SK-N-SH (cell line): Measurements from ENCODE around the gene RYR3. TPM values are rescaled to one million over a fixed set of nuclear protein-coding genes. Genes with fewer than 3 reads are reported as not detected.

Source experiments
- CTCF ChIA-PET: fragments of 300-600, 350-600 bp; formaldehyde crosslinking; extraction: SDS; loops from one replicate; lab custom pipeline; 2021; lab: Yijun Ruan, JAX
- POLR2A ChIA-PET: fragments of 350-600 bp; sonication (Branson Sonifier 250); formaldehyde crosslinking; extraction: SDS; loops from one replicate; lab custom pipeline; 2020; ENCODE audit warnings: antibody characterized with exemption, inconsistent platforms; lab: Yijun Ruan, JAX
- DNase-seq: peaks from one replicate; pipeline ENCODE4 v3.0.0; 2012
- H2AFZ ChIP-seq: fragments of 200-600 bp; sonication (generic); 2 replicates; pipeline ENCODE4 v1.8.1; 2016; ENCODE audit warnings: antibody characterized with exemption, mild to moderate bottlenecking, low read depth
- H3F3A ChIP-seq: fragments of 200-600 bp; sonication (generic); replicated peaks from 2 replicates; pipeline ENCODE3; 2016; ENCODE audit warnings: antibody characterized with exemption, mild to moderate bottlenecking; ENCODE audit not compliant: insufficient read depth
- H3K27ac ChIP-seq, 2 experiments: fragments of 200-500 bp in 1 of 2; fragments of 200-600 bp in 1 of 2; sonication (Bioruptor generic) in 1 of 2; sonication (generic), shearing (Covaris generic) in 1 of 2; 2 replicates each; pipeline versions ENCODE4 v1.5.1 to v1.6.1; 2014 to 2016; ENCODE audit warnings: low read depth in 2 of 2, inconsistent platforms in 1 of 2, low read length in 1 of 2, mild to moderate bottlenecking in 1 of 2, mixed read lengths in 1 of 2
- H3K27me3 ChIP-seq: fragments of 200-600 bp; sonication (generic), shearing (Covaris generic); 2 replicates; pipeline ENCODE4 v1.6.1; 2016; ENCODE audit warnings: mixed run types; ENCODE audit not compliant: insufficient read depth
- H3K36me3 ChIP-seq, 2 experiments: fragments of 200-500 bp in 1 of 2; fragments of 200-600 bp in 1 of 2; sonication (Bioruptor generic) in 1 of 2; sonication (generic) in 1 of 2; replicated peaks in 1 of 2; 2 replicates each; pipeline versions ENCODE3 to v1.5.1; 2014 to 2016; ENCODE audit warnings: low read length in 1 of 2, mild to moderate bottlenecking in 1 of 2; ENCODE audit not compliant: insufficient read depth in 2 of 2, control insufficient read depth in 1 of 2
- H3K4me1 ChIP-seq, 2 experiments: fragments of 200-500 bp in 1 of 2; fragments of 200-600 bp in 1 of 2; sonication (Bioruptor generic) in 1 of 2; sonication (generic), shearing (Covaris generic) in 1 of 2; 2 replicates each; pipeline versions ENCODE4 v1.5.1 to v1.6.1; 2014 to 2016; ENCODE audit warnings: low read depth in 1 of 2, low read length in 1 of 2, mixed run types in 1 of 2; ENCODE audit not compliant: insufficient read depth in 2 of 2, control insufficient read depth in 1 of 2
- H3K4me2 ChIP-seq: fragments of 200-600 bp; sonication (generic), shearing (Covaris generic); 2 replicates; pipeline ENCODE4 v1.6.1; 2017; ENCODE audit warnings: mixed run types
- H3K4me3 ChIP-seq, 2 experiments: fragments of 200-500 bp in 1 of 2; fragments of 200-600 bp in 1 of 2; sonication (Bioruptor generic) in 1 of 2; sonication (generic), shearing (Covaris generic) in 1 of 2; 2 replicates each; pipeline versions ENCODE4 v1.5.1 to v1.8.1; 2014 to 2016; ENCODE audit warnings: low read depth in 2 of 2, inconsistent platforms in 1 of 2, low read length in 1 of 2, mild to moderate bottlenecking in 1 of 2, mixed read lengths in 1 of 2, moderate library complexity in 1 of 2
- H3K79me2 ChIP-seq: fragments of 200-600 bp; sonication (generic); 2 replicates; pipeline ENCODE4 v1.8.1; 2017; ENCODE audit warnings: mild to moderate bottlenecking; ENCODE audit not compliant: insufficient read depth
- H3K9ac ChIP-seq: fragments of 200-600 bp; sonication (generic); 2 replicates; pipeline ENCODE4 v1.6.1; 2017; ENCODE audit warnings: mixed run types
- H3K9me2 ChIP-seq: fragments of 200-600 bp; sonication (generic); 2 replicates; pipeline ENCODE4 v1.6.1; 2017; ENCODE audit warnings: mixed run types
- H3K9me3 ChIP-seq: fragments of 200-600 bp; sonication (generic); 2 replicates; pipeline ENCODE4 v1.6.1; 2017; ENCODE audit warnings: mixed run types, mild to moderate bottlenecking, moderate library complexity
- H4K20me1 ChIP-seq: fragments of 200-600 bp; sonication (generic); 2 replicates; pipeline ENCODE4 v1.6.1; 2017; ENCODE audit warnings: mild to moderate bottlenecking, mixed run types; ENCODE audit not compliant: insufficient read depth
- CHD2 ChIP-seq: fragments of 150-350 bp; IDR thresholded peaks from 2 replicates; pipeline ENCODE4 v1.6.1; 2018; ENCODE audit warnings: low read length; ENCODE audit not compliant: partially characterized antibody
- CTCF ChIP-seq: fragments of 200-600 bp; sonication (generic); IDR thresholded peaks from 2 replicates; pipeline ENCODE4 v1.6.1; 2017; ENCODE audit warnings: antibody characterized with exemption, mild to moderate bottlenecking, moderate library complexity
- ELF1 ChIP-seq: IDR thresholded peaks from 2 replicates; pipeline ENCODE4 v1.4.0; 2012
- FOSL2 ChIP-seq: IDR thresholded peaks from 2 replicates; pipeline ENCODE4 v1.4.0; 2012; ENCODE audit warnings: low read depth, mild to moderate bottlenecking, moderate library complexity, borderline replicate concordance
- FOXJ3 ChIP-seq: sonication (generic); formaldehyde crosslinking; IDR thresholded peaks from 2 replicates; pipeline ENCODE4 v1.5.1; 2020; ENCODE audit warnings: mild to moderate bottlenecking, missing genetic modification reagents
- FOXM1 ChIP-seq: IDR thresholded peaks from 2 replicates; pipeline ENCODE4 v1.4.0; 2012; ENCODE audit warnings: low read depth, mild to moderate bottlenecking
- GABPA ChIP-seq: IDR thresholded peaks from 2 replicates; pipeline ENCODE4 v1.4.0; 2012; ENCODE audit warnings: low read depth, mild to moderate bottlenecking
- IRF3 ChIP-seq: fragments of 150-350 bp; IDR thresholded peaks from 2 replicates; pipeline ENCODE4 v1.6.1; 2016; ENCODE audit warnings: mild to moderate bottlenecking, low read depth, low read length
- MEF2A ChIP-seq: IDR thresholded peaks from 2 replicates; pipeline ENCODE4 v1.4.0; 2012; ENCODE audit warnings: low read depth, borderline replicate concordance
- NFIC ChIP-seq: IDR thresholded peaks from 2 replicates; pipeline ENCODE4 v1.4.0; 2012; ENCODE audit warnings: borderline replicate concordance
- RCOR1 ChIP-seq: fragments of 150-350 bp; IDR thresholded peaks from 2 replicates; pipeline ENCODE4 v1.6.1; 2017; ENCODE audit warnings: antibody characterized with exemption, low read length
- SIN3A ChIP-seq: IDR thresholded peaks from 2 replicates; pipeline ENCODE4 v1.6.1; 2012; ENCODE audit warnings: low read depth, mild to moderate bottlenecking, low read length, moderate library complexity, borderline replicate concordance
- SMC3 ChIP-seq: IDR thresholded peaks from 2 replicates; pipeline ENCODE4 v1.6.1; 2012; ENCODE audit warnings: low read depth, low read length, improper control_type of control experiment
- TAF1 ChIP-seq: IDR thresholded peaks from 2 replicates; pipeline ENCODE4 v1.6.1; 2012; ENCODE audit warnings: low read depth, mild to moderate bottlenecking, low read length, moderate library complexity, borderline replicate concordance
- TEAD4 ChIP-seq: IDR thresholded peaks from 2 replicates; pipeline ENCODE4 v1.4.0; 2012; ENCODE audit warnings: mild to moderate bottlenecking, borderline replicate concordance; ENCODE audit not compliant: insufficient read depth
- YY1 ChIP-seq: IDR thresholded peaks from 2 replicates; pipeline ENCODE4 v1.4.0; 2012; ENCODE audit warnings: low read depth, mild to moderate bottlenecking
- whole genome bisulfite sequencing: methylation state at CpG from one replicate; pipeline ENCODE4 v1.1.6; 2017; ENCODE audit warnings: low lambda C conversion rate; 5-methylcytosine and 5-hydroxymethylcytosine counted together
- polyA plus RNA-seq, 3 experiments: library from polyadenylated mRNA; depleted of rRNA; stranded (reverse); fragments of >200 nt; gene quantifications; 2 replicates each; pipeline ENCODE4 v1.2.3, GENCODE V29; 2012
- TF ChIP-seq, protein P1 (sequence below): IDR thresholded peaks from 2 replicates; pipeline ENCODE4 v1.4.0; 2012; ENCODE audit warnings: low read depth, borderline replicate concordance
- TF ChIP-seq, protein P2 (sequence below): fragments of 150-350 bp; IDR thresholded peaks from 2 replicates; pipeline ENCODE4 v1.6.1; 2017; ENCODE audit warnings: antibody characterized with exemption, low read length, low read depth, borderline replicate concordance
- TF ChIP-seq, protein P3 (sequence below): IDR thresholded peaks from 2 replicates; pipeline ENCODE4 v1.6.1; 2012; ENCODE audit warnings: mild to moderate bottlenecking, low read depth, low read length, moderate library complexity
- TF ChIP-seq, protein P4 (sequence below): IDR thresholded peaks from 2 replicates; pipeline ENCODE4; 2012

RYR3 gene
- polyA plus RNA-seq, 1 of the 3 experiments (the other 2 are of a cell fraction), result 0.02 TPM

- 65% methylated on average over 2 of the region's 2 CpGs for WGBS
- no peak overlapping the region for H3K4me3 ChIP-seq
- no peaks in the 10 kb centered on the region for H3K79me2 ChIP-seq
- POLR2A ChIA-PET, result no interaction called here
- no peaks in the 10 kb centered on the region for H3K27me3 ChIP-seq
- H3K27ac ChIP-seq, result no peak overlapping the region
- CTCF ChIA-PET, result interaction anchor here (0.6 to 2.3 kb wide), 3 partner anchors 14 to 240 kb away, joined by 3 to 6 read pairs (median 4); no protein-coding TSS in a partner anchor
- H3F3A ChIP-seq, result no peaks in the 10 kb centered on the region
- TF ChIP-seq FOXJ3 (CRISPR knock-in tag), result no peak
- no peak for TF ChIP-seq FOXM1
- TF ChIP-seq, protein P1, sequence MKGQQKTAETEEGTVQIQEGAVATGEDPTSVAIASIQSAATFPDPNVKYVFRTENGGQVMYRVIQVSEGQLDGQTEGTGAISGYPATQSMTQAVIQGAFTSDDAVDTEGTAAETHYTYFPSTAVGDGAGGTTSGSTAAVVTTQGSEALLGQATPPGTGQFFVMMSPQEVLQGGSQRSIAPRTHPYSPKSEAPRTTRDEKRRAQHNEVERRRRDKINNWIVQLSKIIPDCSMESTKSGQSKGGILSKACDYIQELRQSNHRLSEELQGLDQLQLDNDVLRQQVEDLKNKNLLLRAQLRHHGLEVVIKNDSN, result no peak
- TF ChIP-seq, protein P2, sequence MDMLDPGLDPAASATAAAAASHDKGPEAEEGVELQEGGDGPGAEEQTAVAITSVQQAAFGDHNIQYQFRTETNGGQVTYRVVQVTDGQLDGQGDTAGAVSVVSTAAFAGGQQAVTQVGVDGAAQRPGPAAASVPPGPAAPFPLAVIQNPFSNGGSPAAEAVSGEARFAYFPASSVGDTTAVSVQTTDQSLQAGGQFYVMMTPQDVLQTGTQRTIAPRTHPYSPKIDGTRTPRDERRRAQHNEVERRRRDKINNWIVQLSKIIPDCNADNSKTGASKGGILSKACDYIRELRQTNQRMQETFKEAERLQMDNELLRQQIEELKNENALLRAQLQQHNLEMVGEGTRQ, result no peak
- TF ChIP-seq SMC3, result no peak
- TF ChIP-seq CHD2, result no peak
- no peak for TF ChIP-seq YY1
- no peak for TF ChIP-seq MEF2A
- TF ChIP-seq TEAD4, result no peak
- TF ChIP-seq NFIC, result no peak
- TF ChIP-seq CTCF, result no peak
- no peak for TF ChIP-seq GABPA
- TF ChIP-seq FOSL2, result no peak
- no peak for TF ChIP-seq TAF1
- no peak for TF ChIP-seq SIN3A
- TF ChIP-seq ELF1, result no peak
- TF ChIP-seq, protein P3, sequence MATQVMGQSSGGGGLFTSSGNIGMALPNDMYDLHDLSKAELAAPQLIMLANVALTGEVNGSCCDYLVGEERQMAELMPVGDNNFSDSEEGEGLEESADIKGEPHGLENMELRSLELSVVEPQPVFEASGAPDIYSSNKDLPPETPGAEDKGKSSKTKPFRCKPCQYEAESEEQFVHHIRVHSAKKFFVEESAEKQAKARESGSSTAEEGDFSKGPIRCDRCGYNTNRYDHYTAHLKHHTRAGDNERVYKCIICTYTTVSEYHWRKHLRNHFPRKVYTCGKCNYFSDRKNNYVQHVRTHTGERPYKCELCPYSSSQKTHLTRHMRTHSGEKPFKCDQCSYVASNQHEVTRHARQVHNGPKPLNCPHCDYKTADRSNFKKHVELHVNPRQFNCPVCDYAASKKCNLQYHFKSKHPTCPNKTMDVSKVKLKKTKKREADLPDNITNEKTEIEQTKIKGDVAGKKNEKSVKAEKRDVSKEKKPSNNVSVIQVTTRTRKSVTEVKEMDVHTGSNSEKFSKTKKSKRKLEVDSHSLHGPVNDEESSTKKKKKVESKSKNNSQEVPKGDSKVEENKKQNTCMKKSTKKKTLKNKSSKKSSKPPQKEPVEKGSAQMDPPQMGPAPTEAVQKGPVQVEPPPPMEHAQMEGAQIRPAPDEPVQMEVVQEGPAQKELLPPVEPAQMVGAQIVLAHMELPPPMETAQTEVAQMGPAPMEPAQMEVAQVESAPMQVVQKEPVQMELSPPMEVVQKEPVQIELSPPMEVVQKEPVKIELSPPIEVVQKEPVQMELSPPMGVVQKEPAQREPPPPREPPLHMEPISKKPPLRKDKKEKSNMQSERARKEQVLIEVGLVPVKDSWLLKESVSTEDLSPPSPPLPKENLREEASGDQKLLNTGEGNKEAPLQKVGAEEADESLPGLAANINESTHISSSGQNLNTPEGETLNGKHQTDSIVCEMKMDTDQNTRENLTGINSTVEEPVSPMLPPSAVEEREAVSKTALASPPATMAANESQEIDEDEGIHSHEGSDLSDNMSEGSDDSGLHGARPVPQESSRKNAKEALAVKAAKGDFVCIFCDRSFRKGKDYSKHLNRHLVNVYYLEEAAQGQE, result no peak
- no peak for TF ChIP-seq IRF3
- no peak for TF ChIP-seq RCOR1
- TF ChIP-seq, protein P4, sequence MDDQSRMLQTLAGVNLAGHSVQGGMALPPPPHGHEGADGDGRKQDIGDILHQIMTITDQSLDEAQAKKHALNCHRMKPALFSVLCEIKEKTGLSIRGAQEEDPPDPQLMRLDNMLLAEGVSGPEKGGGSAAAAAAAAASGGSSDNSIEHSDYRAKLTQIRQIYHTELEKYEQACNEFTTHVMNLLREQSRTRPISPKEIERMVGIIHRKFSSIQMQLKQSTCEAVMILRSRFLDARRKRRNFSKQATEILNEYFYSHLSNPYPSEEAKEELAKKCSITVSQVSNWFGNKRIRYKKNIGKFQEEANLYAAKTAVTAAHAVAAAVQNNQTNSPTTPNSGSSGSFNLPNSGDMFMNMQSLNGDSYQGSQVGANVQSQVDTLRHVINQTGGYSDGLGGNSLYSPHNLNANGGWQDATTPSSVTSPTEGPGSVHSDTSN, result no peak
- no peaks in the 10 kb centered on the region for H3K9me2 ChIP-seq
- H3K4me1 ChIP-seq, result no peaks in the 10 kb centered on the region
- DNase-seq, result no peak
- H3K9ac ChIP-seq, result no peak overlapping the region
- no peaks in the 10 kb centered on the region for H3K36me3 ChIP-seq
- H2AFZ ChIP-seq, result no peak overlapping the region
- no peaks in the 10 kb centered on the region for H4K20me1 ChIP-seq
- no peaks in the 10 kb centered on the region for H3K9me3 ChIP-seq
- no peak overlapping the region for H3K4me2 ChIP-seq
These were observed 16.1 kb downstream of the RYR3 start for GRCh38 chr15:33326908-33327307.
